H4 (cell line): Measurements from ENCODE around the gene HSD17B7. TPM values are rescaled to one million over a fixed set of nuclear protein-coding genes. Genes with fewer than 3 reads are reported as not detected.
"Not testable (repeated sequence)": the region's sequence is repeated elsewhere in the genome, so short reads cannot be mapped to it uniquely, and the experiment has no call there.

Source experiments
- DNase-seq: peaks from one replicate; pipeline ENCODE4 v3.0.0-alpha.2; 2015; ENCODE audit warnings: low spot score
- total RNA-seq: library from RNA; depleted of rRNA; stranded (reverse); fragments of >200 nt; shearing (Covaris generic); gene quantifications from 2 replicates; pipeline ENCODE4 v1.2.3, GENCODE V29; 2014; rRNA removed

Gene HSD17B7
- total RNA-seq, result 17.1 and 17.5 TPM in 2 replicates

DNA sequence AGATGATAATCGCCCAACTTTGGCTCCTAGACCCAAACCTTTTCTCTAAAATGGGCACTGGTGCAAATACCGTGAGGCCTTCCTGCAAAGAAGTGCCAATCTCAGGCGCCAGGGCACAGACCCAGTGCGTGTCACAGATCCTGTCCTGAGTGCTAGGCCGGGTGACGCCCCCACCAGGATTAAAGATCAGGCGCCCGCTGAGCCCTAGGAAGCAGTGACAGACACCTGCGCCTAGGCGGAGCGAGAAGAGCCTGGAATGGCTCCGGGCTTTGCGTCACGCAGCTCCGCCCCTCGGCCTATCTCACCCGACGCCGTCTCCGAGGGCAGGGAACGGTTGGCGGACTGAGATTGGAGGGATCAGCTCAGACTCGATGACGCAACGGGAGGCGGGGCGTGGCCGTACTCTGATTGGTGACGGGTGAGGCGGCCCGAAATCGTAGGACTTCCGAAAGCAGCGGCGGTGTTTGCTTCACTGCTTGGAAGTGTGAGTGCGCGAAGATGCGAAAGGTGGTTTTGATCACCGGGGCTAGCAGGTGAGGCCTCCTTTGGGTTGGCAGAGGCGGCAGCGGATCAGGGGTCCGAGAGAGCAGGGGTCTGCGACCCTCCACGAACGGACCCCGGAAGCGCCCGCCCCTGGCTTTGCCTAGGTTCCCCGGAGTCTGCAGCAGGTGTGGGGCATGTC, at the start of gene HSD17B7:
Gene HSD17B7 (plus strand): TSS at position 400 of the 682 bp plus-strand sequence. CDS start 99 bp downstream, at position 499.
- DNase-seq, result peak; percentile 42

- no peak for DNase-seq
These were observed 49.7 kb upstream of the HSD17B7 start for GRCh38 chr1:162740755-162741154.

- DNase-seq, result no peak
These were observed 48.9 kb upstream of the HSD17B7 start for GRCh38 chr1:162741574-162741973.

DNA sequence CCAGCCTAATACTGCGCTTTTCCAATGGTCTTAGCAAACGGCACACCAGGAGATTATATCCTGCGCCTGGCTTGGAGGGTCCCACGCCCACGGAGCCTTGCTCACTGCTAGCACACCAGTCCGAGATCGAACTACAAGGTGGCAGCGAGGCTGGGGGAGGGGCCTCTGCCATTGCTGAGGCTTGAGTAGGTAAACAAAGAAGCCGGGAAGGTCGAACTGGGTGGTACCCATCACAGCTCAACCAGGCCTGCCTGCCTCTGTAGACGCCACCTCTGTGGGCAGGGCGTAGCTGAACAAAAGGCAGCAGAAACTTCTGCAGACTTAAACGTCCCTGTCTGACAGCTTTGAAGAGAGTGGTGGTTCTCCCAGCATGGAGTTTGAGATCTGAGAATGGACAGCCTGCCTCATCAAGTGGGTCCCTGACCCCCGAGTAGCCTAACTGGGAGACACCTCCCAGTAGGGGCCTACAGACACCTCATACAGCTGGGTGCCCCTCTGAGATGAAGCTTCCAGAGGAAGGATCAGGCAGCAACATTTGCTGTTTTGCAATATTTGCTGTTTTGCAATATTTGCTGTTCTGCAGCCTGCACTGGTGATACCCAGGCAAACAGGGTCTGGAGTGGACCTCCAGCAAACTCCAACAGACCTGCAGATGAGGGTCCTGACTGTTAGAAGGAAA, 44.1 kb upstream of the HSD17B7 start:
- not testable (repeated sequence) for DNase-seq

DNA sequence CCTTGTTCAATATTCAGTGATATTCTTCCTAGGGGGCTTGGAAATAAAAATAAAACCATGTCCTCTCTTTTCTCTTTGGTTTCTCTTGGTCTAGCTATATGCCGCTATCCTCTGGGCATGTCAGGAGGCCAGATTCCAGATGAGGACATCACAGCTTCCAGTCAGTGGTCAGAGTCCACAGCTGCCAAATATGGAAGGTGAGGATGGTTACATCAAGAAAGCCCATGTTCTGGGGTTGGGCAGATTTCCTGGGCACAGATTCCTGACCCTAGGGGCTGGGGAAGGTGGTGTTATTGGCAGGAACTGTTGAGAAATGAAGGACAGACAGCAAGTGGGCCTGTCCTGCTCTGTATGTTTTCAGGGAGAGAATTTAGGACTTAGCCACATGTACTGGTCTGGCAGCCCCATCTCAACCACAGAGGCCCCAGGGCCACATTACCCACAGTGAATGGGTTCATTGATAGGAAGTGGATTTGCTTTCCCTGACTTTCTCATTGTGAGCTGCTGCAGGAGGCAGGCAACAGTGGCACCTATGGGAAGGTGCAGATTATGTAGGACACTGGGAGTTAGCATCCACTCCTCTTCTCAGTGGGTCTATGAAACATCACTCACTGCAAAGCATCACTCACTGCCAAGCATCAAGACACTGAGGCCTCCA, 37.4 kb upstream of the HSD17B7 start:
- no peak for DNase-seq

DNA sequence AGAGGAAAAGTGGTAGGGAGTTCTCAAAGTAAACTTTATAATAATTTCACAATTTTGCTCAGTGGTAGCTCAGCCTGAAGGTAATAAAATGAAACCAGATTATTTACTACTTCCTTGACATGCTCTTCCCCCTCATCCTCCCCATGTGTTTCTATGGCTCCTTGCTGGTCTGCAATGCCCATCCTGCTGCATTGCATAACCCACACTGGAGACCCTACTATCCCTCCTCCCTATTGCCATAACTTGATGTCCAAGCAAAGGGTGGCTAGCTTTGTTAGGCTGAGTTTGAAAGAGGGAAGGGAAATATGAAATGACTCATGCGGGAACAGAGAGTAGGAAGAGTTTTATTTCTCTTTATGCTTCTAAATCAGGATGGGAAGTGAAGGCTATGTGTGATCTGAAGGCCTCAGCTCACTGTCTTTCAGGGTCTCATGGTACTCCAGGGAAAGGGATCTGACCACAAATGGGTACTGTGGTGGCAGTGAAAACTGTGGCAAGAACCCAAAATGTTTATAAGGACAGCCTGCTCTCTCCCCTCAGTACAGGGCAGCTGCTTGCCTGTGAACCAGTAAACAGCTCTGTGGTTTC, 36.4 kb upstream of the HSD17B7 start:
- no peak for DNase-seq

- DNase-seq, result no peak
These were observed 35.2 kb upstream of the HSD17B7 start for GRCh38 chr1:162755306-162755705.

DNA sequence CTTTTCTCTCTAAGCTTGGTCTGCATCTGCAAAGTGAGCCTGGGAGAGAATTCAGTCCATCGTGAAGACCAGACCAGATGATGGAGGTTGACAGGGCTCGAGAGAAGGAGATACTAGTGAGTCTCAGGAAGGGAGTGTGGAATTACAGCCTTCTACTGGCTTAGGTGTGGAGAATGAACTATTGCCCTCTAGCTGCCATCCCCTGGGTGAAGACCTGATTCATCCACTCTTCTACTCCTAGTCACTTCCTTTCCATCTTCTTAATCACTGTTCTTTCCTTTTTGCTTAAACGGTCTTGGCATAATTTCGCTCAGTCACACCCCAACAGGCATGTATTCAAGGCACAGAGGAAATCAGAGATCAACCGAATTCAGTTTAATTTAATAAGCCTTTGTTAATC, 34.0 kb upstream of the HSD17B7 start:
- DNase-seq, result no peak

DNA sequence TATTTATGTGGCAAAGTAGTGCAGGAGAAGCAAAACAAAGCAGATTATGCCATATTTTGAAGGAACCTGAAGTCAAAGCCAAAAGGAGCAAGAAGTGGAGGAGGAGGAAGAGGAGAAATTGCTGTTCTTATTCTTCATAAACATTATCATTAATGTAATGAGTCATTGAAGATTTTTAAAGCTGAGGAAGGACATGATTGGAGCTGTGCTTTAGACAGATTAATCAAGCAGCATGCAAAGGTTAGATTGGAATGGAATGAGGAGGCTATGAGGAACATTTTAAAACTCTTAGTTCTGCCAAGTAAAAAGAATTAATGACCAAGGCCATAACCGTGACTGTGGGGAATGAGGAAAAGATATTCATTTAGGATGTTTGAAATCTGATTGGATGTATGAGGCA, 33.0 kb upstream of the HSD17B7 start:
- DNase-seq, result no peak

DNA sequence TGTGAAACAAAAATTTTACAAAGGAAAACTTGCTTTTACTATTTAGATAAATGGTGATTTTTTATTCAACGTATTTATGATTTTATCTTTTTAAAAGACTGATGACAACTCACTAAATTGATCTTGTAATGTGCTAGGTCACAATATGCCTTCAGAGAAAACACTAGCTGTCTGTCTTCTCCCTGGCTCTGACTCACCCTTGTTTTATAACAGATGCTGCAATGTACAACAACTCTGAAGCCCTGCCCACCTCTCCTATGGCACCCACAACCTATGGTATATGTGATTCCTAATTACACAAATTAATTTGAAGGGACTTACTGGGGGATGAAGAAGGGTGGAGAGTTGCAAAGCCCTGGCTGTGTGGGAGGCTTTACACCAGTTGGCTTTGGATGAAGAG, 24.7 kb upstream of the HSD17B7 start:
- DNase-seq, result no peak

GRCh38 chr1:162772571-162773154, 17.8 kb upstream of the HSD17B7 start:
- no peak for DNase-seq

GRCh38 chr1:162774007-162774406, 16.5 kb upstream of the HSD17B7 start:
- DNase-seq, result no peak

- DNase-seq, result no peak
These were observed 11.5 kb upstream of the HSD17B7 start for GRCh38 chr1:162779043-162779442.

DNA sequence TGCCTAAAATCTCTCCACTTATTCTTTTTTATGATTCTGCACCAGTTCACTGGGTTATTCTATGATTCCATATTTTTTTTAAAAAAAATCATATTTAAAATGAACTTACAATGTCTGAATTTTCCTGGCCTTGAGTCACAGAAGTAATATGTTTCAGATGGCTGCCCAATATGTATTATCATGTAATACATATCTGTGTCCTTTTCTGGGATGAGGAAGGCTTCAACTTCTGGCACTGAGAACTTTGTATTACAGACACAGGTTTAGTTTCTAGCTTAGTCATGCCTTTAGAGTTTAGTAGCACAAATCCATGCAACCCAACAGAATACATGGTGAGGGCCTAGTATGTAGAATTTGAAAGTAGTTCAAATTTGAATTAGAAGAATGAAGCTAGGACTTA, 7.8 kb upstream of the HSD17B7 start:
- DNase-seq, result no peak

GRCh38 chr1:162784926-162785325, 5.6 kb upstream of the HSD17B7 start:
- DNase-seq, result not testable (repeated sequence)

DNA sequence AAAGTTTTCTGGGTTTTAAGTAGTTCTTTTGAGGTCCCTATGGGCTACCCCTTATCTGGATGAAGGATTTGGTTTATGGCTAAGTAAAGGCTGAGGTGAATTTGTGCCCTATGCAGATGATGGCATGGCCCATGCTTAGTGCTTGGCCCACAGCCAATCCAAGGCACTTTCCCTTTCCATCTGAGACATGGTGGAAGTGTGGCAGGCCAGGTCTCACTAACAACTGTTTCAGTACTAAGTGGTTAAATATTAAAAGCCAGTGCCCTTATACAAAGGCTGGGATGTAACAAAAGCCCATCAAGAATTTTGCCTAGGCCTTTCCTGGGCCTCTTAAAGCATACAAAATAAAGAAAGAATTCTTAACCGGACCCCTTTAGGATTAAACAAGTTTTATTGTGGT, 1.7 kb upstream of the HSD17B7 start:
- not testable (repeated sequence) for DNase-seq

DNA sequence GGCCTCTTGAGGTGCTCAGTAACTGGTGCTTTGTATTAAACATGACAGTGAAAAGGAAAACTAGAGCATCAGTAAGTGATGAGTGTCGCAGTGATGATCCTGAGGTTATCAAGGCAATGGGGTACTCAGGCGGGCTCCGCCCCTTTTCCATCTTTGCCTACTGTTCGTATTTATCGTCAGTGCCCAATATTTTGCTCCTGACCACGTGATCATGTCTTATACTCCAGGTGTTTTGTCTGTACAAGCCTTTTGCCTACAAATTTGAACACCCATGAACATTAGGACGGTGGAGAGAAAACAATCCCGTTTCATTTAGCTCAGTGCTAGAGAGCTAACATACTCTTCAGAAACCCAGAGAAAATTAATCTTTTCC, 469 bp downstream of the HSD17B7 start:
- DNase-seq, result not testable (repeated sequence)

DNA sequence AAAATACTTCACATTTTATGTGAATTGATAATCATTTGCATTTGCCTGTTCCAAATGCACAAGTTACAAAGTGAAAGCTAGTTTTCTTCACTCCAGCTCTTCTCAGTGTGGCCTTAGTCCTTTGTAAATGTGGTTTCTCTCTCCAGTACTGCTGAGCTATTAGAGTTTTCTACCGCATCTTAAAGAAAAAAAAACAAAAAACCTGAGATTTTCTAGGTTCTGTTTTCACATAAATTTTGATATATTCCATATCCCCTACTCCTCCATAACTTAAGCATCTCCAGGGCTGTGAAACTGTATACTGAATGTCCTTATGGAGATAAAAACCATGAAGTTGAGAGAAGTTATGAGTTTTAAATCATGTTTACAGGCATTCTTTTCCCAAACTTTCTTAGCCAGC, 3.8 kb downstream of the HSD17B7 start:
- not testable (repeated sequence) for DNase-seq

DNA sequence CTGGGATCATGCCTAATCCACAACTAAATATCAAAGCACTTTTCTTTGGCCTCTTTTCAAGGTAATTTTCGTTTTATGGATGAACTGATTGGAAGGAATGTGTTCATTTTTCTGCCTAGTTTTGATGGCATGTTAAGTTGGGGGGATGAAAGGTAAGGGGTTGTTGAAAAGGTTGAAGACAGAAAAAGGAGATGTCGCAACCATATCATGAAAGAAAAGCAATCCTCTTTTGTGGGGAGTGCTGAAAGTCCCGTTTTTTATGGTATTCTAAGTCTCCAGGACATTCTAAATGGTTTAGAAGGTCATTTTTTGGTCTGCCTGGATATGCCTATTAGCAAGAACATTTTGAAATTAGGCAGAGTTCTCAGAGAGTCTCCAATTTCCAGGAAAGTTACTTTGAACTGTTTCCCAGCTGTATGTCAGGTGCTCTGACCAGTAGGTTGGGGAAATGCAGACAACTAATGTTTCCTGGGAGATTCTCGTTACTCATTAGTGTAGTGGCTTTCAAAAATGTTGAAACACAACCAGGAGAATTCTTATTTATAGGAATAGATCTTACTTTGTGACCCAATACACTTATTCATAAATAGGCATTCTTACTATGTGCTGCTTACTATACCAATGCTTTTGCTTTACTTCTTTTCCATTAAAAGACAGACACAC, 6.2 kb downstream of the HSD17B7 start:
- DNase-seq, result not testable (repeated sequence)

DNA sequence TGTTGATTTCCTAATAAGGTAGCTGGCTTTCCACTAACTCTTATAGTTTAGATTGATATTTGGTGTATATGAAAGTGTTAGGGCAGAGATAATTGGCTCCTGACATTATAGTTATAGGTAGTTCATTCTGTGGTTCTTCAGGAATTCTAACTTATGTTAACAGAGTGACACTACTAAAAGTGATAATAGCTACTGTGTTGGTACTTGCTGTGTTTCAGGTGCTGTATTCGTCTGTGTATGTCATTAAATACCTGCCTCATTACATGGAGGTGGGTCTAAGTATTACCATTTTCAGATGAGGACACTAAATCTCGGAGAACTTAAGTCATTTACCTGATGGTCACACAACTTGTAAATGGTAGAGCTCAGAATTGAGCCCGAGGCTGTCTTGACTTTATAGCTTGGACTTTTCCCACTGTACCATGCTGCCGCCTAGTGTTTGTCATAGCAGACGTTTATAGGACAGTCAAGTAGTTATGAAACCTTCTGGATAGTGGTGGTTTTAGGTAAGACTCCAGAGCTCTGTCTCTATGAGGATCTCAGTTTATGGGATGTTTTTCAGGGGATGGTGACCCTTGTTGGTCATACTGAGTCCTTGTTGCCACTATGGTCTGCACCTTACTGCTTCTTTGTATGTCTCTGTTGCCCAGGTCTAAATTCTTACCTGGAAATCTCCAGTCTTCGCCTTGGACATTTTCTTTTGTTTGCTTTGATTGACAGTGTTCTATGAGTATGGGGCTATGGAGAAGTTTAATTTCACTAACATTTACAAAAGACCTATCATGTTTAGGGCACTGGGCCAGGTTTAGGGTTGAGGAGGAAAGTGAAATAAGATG, 9.7 kb downstream of the HSD17B7 start:
- peak; percentile 61 for DNase-seq

DNA sequence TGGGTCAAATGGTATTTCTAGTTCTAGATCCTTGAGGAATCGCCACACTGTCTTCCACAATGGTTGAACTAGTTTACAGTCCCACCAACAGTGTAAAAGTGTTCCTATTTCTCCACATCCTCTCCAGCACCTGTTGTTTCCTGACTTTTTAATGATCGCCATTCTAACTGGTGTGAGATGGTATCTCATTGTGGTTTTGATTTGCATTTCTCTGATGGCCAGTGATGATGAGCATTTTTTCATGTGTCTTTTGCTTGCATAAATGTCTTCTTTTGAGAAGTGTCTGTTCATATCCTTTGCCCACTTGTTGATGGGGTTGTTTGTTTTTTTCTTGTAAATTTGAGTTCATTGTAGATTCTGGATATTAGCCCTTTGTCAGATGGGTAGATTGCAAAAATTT, 17.0 kb downstream of the HSD17B7 start:
- not testable (repeated sequence) for DNase-seq
